ENCODE results near the gene CYP24A1. TPM values are rescaled to one million over a fixed set of nuclear protein-coding genes. Genes with fewer than 3 reads are reported as not detected.
A peak's percentile ranks its signal among the peaks of the same experiment; 100 is the strongest.

Gene CYP24A1
- total RNA-seq, 1 donor from 2014 or later: not detected

DNA sequence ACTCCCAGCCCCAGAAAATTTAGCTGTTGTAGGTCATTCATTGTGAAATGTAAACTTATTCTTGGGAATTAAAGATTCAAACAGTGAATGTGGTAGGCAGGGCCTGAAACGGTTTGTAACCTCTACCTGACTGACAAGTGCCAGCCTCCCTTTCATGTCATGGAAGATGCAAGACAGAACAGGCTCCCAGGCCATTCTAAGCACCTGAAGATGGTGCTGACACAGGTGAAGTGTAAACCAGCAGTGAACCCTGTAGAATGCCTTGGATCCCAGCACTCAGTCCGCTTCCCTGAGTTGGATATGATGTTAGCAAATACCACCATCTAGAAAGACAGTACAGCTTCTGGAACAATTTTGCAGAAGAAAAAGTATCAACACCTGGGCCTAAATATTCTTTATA, 19.3 kb downstream of the CYP24A1 start:
- Mint-ChIP-seq H3K36me3 (no peaks in the 10 kb centered on the region), H3K27ac (no peak overlapping the region), H3K9me3 (no peaks in the 10 kb centered on the region), H3K27me3 (ENCODE audit: insufficient read depth, low read depth) (peaks cover 5% of the 10 kb centered on the region), H3K4me1 (no peaks in the 10 kb centered on the region), H3K4me3 (no peak overlapping the region)
- DNase-seq (ENCODE audit: low spot score): no peak
- Histone ChIP-seq H3K4me2 (no peak overlapping the region), H3K9ac (no peak overlapping the region), H4K20me1 (ENCODE audit: low read depth) (no peaks in the 10 kb centered on the region), H3K79me2 (ENCODE audit: low read depth) (no peaks in the 10 kb centered on the region), H2AFZ (replicated peaks) (no peak overlapping the region), H3F3A (ENCODE audit: low read depth) (no peaks in the 10 kb centered on the region), H3K27ac (no peak overlapping the region), H3K4me3 (no peak overlapping the region), H3K9me3 (ENCODE audit: low read depth) (no peaks in the 10 kb centered on the region), H3K27me3 (no peaks in the 10 kb centered on the region), H3K4me1 (no peaks in the 10 kb centered on the region), H3K36me3 (no peaks in the 10 kb centered on the region)
- TF ChIP-seq, protein P1, sequence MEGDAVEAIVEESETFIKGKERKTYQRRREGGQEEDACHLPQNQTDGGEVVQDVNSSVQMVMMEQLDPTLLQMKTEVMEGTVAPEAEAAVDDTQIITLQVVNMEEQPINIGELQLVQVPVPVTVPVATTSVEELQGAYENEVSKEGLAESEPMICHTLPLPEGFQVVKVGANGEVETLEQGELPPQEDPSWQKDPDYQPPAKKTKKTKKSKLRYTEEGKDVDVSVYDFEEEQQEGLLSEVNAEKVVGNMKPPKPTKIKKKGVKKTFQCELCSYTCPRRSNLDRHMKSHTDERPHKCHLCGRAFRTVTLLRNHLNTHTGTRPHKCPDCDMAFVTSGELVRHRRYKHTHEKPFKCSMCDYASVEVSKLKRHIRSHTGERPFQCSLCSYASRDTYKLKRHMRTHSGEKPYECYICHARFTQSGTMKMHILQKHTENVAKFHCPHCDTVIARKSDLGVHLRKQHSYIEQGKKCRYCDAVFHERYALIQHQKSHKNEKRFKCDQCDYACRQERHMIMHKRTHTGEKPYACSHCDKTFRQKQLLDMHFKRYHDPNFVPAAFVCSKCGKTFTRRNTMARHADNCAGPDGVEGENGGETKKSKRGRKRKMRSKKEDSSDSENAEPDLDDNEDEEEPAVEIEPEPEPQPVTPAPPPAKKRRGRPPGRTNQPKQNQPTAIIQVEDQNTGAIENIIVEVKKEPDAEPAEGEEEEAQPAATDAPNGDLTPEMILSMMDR (IDR thresholded peaks at IDR 0.05): no peak

DNA sequence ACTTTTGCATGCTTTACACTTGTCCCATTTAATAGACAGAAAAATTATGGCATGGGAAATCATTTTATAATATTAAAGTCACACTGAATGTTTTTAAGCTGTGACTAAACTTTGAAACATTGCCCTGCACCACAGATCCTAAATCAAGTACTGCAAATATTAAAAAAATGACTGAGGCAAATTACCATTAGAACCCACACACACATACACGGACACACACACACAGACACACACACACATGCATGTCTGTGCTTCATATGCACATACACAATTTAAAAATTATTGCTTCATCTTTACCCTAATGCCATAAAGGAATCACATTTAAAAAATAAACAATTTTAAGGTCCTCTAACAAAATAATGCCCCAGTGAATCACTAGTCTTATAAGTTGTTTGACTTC, 19.9 kb downstream of the CYP24A1 start:
- Mint-ChIP-seq H3K4me3 (no peak overlapping the region), H3K36me3 (no peaks in the 10 kb centered on the region), H3K4me1 (no peaks in the 10 kb centered on the region), H3K27ac (no peak overlapping the region), H3K27me3 (ENCODE audit: insufficient read depth, low read depth) (peaks cover 5% of the 10 kb centered on the region), H3K9me3 (no peaks in the 10 kb centered on the region)
- Histone ChIP-seq H3K79me2 (ENCODE audit: low read depth) (no peaks in the 10 kb centered on the region), H3K4me3 (no peak overlapping the region), H3K36me3 (no peaks in the 10 kb centered on the region), H3K4me1 (no peaks in the 10 kb centered on the region), H3K27me3 (no peaks in the 10 kb centered on the region), H2AFZ (replicated peaks) (no peak overlapping the region), H3K9ac (no peak overlapping the region), H3F3A (ENCODE audit: low read depth) (no peaks in the 10 kb centered on the region), H3K4me2 (no peak overlapping the region), H3K27ac (no peak overlapping the region), H4K20me1 (ENCODE audit: low read depth) (no peaks in the 10 kb centered on the region), H3K9me3 (ENCODE audit: low read depth) (no peaks in the 10 kb centered on the region)
- TF ChIP-seq EZH2phosphoT487 (IDR thresholded peaks at IDR 0.05): no peak
- TF ChIP-seq EZH2 (IDR thresholded peaks at IDR 0.05): no peak
- TF ChIP-seq, protein P1 (IDR thresholded peaks at IDR 0.05): no peak
- no peak for DNase-seq (ENCODE audit: low spot score)

DNA sequence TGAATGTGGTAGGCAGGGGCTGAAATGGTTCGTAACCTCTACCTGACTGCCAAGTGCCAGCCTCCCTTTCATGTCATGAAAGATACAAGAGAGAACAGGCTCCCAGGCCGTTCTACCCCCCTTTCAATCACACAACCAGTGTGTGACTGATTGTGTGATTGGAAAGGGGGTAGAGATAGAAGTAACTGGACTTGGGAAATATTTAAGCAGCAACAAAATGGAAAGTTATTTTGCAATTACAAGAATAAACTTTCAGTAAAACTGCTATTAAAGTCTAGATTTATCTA, 20.8 kb downstream of the CYP24A1 start:
- Histone ChIP-seq H3K27me3 (no peaks in the 10 kb centered on the region), H3F3A (ENCODE audit: low read depth) (no peaks in the 10 kb centered on the region), H3K36me3 (no peaks in the 10 kb centered on the region), H3K9me3 (ENCODE audit: low read depth) (no peaks in the 10 kb centered on the region), H3K4me2 (no peak overlapping the region), H3K27ac (no peak overlapping the region), H3K79me2 (ENCODE audit: low read depth) (no peaks in the 10 kb centered on the region), H3K4me3 (no peak overlapping the region), H3K4me1 (no peaks in the 10 kb centered on the region), H2AFZ (replicated peaks) (peak overlapping the region; percentile 82), H4K20me1 (ENCODE audit: low read depth) (no peaks in the 10 kb centered on the region), H3K9ac (no peak overlapping the region)
- Mint-ChIP-seq H3K36me3 (no peaks in the 10 kb centered on the region), H3K4me3 (no peak overlapping the region), H3K27ac (no peak overlapping the region), H3K9me3 (no peaks in the 10 kb centered on the region), H3K4me1 (no peaks in the 10 kb centered on the region), H3K27me3 (ENCODE audit: insufficient read depth, low read depth) (peaks cover 5% of the 10 kb centered on the region)
- DNase-seq (ENCODE audit: low spot score): no peak
- TF ChIP-seq EZH2 (IDR thresholded peaks at IDR 0.05): no peak
- TF ChIP-seq, protein P1 (IDR thresholded peaks at IDR 0.05): no peak
- no peak for TF ChIP-seq EZH2phosphoT487 (IDR thresholded peaks at IDR 0.05)

Measured in neural progenitor cell (in vitro differentiated cells).